HG03095 (cell line): ENCODE measurements around the gene DLX1.
A peak's percentile ranks its signal among the peaks of the same experiment; 100 is the strongest.
"Not testable (repeated sequence)": the region's sequence is repeated elsewhere in the genome, so short reads cannot be mapped to it uniquely, and the experiment has no call there.

Experiments used
- ATAC-seq: cut with Tn5 transposase; IDR thresholded peaks from one replicate; pipeline ENCODE4 v1.9.1; 2021; ENCODE audit warnings: moderate library complexity; ENCODE audit not compliant: unreplicated experiment

DLX1 gene

GRCh38 chr2:172085460-172086159 is at the start of gene DLX1:
DLX1 (plus strand) TSS chr2:172085507; CDS start chr2:172085678, 171 bp downstream.
- peak; percentile 13 for ATAC-seq

- ATAC-seq: no peak
Measured at GRCh38 chr2:172038121-172038520, 47.2 kb upstream of the DLX1 start.

GRCh38 chr2:172038604-172039003 is 46.7 kb upstream of the DLX1 start:
- no peak for ATAC-seq

GRCh38 chr2:172039011-172039704 is 46.1 kb upstream of the DLX1 start:
- ATAC-seq: no peak

GRCh38 chr2:172040311-172040710 is 45.0 kb upstream of the DLX1 start:
- no peak for ATAC-seq

GRCh38 chr2:172046080-172046678 is 39.1 kb upstream of the DLX1 start:
- no peak for ATAC-seq

GRCh38 chr2:172046866-172047565 is 38.3 kb upstream of the DLX1 start:
- no peak for ATAC-seq

- no peak for ATAC-seq
Measured at GRCh38 chr2:172047566-172048507, 37.5 kb upstream of the DLX1 start.

- no peak for ATAC-seq
Measured at GRCh38 chr2:172048508-172049503, 36.5 kb upstream of the DLX1 start.

- ATAC-seq: no peak
Measured at GRCh38 chr2:172049567-172050120, 35.7 kb upstream of the DLX1 start.

- ATAC-seq: no peak
Measured at GRCh38 chr2:172050479-172051125, 34.7 kb upstream of the DLX1 start.

GRCh38 chr2:172052000-172052983 is 33.0 kb upstream of the DLX1 start:
- ATAC-seq: no peak

- no peak for ATAC-seq
Measured at GRCh38 chr2:172053486-172053885, 31.8 kb upstream of the DLX1 start.

GRCh38 chr2:172056293-172056692 is 29.0 kb upstream of the DLX1 start:
- ATAC-seq: no peak

GRCh38 chr2:172058660-172059059 is 26.6 kb upstream of the DLX1 start:
- ATAC-seq: no peak

GRCh38 chr2:172060118-172060517 is 25.2 kb upstream of the DLX1 start:
- not testable (repeated sequence) for ATAC-seq

- ATAC-seq: no peak
Measured at GRCh38 chr2:172062402-172063004, 22.8 kb upstream of the DLX1 start.
